NCI-H2171 (cell line): ENCODE results near the gene ZNF277.

Experiments
- DNase-seq: peaks from one replicate; lab custom pipeline; 2025; lab: John Stamatoyannopoulos, UW

The ZNF277 gene

DNA sequence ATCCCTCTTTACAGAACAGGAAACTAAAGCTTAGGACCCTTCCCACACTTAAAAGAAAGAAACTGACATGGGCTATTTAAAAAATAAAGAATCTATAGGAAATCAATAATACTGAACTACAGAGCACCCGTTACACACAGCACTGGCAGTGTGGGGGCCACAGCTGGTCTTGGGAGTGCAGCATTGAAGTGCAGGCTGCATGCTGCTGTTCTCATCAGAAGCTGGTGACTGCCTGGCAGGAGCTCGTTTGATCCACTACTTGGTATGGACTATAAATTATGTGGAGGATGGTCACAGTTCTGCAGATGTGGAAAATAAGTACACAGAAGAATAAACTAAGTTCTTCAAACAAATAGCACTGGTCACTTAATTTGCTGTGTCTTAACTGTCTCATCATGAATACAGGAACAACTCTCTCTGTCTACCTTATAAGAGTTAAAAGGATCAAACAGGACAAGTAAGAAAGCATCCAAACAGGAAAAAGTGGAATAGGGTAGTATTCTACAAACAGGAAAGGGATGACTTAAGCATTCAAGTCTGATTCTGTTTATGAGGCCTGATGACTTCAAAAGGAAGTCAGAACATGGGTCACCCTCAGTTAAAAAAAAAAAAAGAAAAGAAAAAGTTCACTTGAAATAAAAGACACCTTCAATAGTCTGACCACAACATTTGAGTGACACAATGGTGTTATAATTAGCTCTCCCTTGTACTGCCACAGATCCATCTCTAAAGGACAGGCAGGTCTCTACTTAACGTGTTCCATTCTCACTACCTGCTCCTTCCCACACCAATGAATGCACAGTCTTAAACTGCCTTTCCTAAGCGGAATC lies 21.3 kb upstream of the ZNF277 start:
- no peak for DNase-seq

DNA sequence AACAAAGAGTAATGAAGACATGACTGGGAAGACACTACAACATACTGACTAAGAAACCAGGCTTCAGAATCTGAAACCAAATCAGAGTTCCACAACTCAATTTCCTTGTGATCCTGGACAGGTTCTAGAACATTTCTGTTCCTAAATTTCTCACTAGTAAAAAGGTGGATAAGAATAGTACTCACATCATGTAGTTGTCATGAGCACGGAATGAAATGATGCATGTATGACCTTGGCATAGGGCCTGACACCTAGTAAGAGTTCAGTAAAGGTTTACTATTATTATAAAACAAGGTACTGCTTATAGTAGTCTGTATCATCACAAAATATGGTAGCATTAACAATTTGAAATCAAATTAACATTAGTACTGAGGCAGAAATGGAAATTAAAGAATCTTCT lies 20.2 kb upstream of the ZNF277 start:
- DNase-seq: no peak

- no peak for DNase-seq
Observed at GRCh38 chr7:112188257-112188656, 18.2 kb upstream of the ZNF277 start.

DNA sequence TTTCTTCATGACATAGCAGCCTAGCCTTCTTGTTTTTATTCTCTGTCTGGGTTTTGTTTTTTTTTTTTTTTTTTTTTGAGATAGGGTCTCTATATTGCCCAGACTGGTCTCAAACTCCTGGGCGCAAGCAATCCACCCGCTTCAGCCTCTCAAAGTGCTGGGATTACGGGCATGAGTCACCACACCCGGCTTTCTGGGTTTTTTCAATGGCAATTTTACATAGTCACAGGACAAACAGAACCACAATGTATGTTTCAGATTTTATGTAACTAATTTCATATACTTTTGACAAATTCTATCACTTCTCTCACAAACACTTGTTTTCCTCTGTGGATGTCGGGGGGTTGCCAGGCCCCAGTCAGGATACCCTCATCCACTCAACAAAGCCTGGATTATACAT lies 16.8 kb upstream of the ZNF277 start:
- DNase-seq: no peak

- no peak for DNase-seq
Observed at GRCh38 chr7:112190120-112190519, 16.4 kb upstream of the ZNF277 start.

GRCh38 chr7:112192236-112193154 lies 14.0 kb upstream of the ZNF277 start:
- DNase-seq: no peak

GRCh38 chr7:112193915-112194502 lies 12.5 kb upstream of the ZNF277 start:
- no peak for DNase-seq

- DNase-seq: no peak
Observed at GRCh38 chr7:112195717-112196116, 10.8 kb upstream of the ZNF277 start.

DNA sequence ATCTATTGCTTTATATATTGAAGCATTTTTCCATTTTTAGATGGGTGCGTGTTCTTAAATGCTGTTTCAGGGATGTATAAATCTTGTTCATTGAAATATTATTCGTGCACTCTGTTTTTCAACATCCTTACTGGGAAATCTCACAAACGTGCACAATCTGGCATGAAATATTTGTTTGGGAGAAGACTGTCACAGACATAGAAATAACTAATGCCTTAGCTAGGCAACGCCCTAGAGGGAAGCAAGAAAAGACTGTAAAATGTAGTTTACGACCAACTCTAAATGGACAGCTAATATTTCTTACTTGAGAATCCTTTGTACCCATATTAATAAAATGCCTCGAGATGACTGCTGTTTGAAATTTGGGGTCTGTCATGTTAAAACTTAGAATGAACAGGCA lies 9.2 kb upstream of the ZNF277 start:
- DNase-seq: no peak

DNA sequence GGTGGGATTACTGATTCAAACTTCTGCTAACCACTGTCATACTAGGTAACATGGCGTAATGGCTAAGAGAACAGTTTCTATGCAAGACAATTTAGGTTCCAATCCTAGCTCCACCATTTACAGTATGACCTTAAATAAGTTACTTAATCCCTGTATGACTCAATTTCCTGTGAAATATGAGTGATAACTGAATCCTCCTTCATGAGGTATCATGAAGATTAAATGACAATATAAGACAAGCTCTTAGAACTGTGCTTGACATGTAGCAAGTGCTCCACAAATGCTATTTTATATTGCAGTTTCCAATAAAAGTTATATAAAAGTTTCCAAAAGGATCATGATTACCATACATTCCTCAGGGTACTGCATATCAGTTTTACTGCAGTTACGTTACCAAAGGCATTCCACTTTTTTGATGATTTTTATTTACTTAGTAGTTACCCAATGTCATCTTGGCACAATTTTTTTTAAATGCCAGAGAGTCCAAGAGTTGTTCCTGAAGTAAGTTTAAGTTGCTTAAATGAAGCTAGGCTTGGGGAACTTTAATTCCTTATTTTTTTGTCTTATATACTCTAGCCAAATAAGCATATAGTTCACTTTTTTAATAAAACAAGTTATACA lies 7.3 kb upstream of the ZNF277 start:
- no peak for DNase-seq

DNA sequence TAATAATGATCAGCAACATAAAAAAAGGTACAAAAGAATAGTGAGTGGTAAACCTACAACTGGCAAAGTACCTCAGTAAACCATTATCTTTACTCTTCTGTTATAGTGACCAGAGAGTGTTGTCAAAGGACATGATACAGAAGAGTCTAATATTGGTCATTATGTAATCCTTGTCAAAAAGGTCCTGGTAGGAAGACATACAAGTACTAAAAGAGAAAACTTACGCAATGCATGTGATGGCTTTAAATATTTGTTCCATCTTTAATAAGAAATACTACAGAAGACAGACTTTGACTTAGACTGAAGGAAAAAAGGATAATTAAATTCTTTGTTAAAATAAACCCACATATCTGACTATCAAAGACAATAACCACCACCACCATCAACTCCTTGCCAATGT lies 6.8 kb upstream of the ZNF277 start:
- no peak for DNase-seq

DNA sequence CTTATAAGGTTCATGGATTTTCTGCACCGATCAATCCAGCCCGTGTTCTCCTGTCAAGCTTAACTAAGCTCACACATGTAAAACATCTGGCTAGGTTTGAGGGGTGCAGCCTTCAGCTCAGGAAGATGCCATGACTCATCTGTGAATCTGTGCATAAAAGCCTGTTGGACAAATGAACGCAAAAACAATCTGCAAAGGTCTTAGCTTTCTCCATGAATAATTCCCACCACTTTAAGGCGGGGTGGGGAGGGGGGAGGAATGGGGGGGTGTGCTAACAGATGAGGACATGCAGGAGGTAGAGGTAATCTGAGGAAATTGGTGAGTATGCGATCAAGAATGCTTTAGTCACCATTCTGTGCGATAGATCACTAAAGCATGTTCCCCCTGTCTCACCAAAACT lies 5.1 kb upstream of the ZNF277 start:
- DNase-seq: no peak

DNA sequence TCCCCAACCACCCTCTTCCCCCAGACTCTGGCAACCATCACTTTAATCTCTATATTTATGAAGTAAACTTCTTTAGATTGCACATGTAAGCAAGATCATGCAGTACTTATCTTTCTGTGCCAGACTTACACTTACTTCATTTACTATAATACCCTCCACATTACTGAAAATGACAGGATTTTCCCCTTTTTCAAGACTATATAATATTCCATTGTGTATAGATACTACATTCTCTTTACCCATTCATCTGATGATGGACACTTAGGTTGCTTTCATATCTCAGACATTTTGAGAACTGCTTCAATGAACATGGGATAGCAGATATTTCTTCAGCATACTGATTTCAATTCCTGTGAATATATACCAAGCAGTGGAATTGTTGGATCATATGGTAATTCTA lies 4.7 kb upstream of the ZNF277 start:
- no peak for DNase-seq

- DNase-seq: no peak
Observed at GRCh38 chr7:112202816-112203215, 3.7 kb upstream of the ZNF277 start.

DNA sequence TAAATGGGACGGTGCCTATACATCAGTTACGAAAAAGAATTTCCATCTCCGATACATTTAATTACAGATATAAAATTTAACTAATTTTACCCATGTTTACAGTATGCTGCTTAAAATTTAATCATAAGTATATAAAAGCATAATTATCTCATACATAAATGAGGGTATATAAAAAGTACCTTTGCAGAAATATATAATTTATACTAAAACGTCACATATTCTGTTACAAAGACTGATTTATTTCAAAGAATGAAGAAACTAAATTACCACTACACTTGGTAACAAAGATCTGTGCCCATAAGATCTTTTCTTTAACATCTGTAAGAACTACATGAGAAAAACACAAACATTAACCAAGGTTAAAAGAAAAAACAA lies 3.1 kb upstream of the ZNF277 start:
- no peak for DNase-seq

DNA sequence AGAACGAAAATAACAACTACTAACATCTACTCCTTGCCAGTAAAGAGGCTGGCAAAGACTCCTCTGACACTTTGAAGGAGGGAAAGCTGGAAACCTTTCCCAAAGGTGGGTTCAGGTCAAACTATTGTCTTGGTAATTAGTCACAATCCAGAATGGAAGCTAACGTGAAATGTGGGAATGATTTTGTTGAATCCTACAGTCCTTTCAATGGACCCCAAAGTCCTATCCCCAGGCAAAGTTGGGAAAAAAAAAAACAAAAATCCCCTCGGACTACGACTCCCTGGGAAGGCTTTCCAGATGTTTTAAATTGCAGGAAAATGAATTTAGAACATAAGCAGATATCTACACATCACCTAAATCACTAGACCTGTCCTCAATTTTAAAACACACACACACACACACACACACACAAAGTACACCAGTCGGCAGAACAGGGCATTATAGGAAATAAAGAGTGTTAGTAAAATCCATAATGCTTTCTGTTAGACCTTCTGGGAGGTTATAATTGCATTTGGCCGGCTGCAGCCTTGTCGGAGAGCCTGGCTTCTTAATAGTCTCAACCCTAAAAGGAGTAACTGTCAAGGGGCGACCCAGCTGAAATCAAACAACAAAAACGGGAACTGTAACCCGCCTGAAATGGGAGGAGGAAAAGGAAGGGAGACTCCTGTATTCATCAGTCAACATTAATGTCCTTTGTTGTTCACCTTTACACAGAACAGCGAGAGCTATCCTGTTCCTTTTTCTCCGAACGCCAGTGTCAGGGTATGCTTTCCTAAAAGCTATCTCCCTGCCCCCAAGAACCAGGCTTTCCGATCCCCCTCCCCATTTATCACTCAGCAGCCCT lies 1.8 kb upstream of the ZNF277 start:
- no peak for DNase-seq

DNA sequence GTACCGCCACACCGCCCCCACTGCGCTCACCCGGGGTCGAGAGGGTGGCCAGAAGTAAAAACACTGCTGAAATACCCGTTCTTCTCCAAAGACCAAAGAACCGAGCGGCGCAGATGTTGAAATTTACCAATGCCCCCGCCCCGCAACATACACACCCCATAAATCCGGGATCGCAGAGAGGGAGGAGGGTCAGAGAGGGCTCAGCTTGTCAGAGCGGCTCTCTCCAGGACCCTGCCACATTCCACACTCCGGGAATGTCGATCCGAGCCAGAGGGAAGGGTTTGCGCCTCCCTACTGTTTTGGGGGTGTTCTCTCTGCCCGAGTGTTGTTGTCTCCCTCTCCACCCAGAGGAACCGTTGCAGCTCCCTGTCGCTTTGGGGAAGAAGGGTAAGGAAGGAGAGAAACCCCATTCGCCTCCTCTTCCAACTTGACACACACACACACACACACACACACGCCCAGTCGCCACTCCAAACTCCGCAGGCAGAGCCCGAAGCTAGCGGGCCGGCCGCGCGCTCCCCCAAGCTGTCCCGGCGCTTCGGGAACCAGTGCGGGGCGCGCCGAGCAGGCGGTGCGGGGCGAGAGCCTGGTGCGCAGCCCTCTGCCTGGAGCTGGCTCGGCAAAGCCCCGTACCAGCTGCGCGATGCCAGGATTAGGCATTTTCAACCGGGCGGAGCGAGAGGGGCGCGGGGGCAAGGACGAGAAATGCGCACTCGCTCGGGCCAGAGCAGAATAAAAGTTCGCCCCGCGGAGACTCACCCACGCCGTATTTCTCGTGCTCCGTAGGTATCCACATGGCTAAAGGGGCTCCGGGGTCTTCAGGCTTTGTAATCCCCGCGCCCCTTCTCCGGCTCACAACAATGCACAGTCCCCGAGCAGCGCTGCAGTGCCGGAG lies 905 bp upstream of the ZNF277 start:
- DNase-seq: peak; percentile 61

GRCh38 chr7:112206991-112207592 lies 597 bp downstream of the ZNF277 start:
- DNase-seq: no peak

- no peak for DNase-seq
Observed at GRCh38 chr7:112207765-112208164, 1.3 kb downstream of the ZNF277 start.

- no peak for DNase-seq
Observed at GRCh38 chr7:112211348-112211907, 4.9 kb downstream of the ZNF277 start.
